GM12873 (cell line): ENCODE results near the gene SMIM12.

Source experiments
- TF ChIP-seq, protein P1 (sequence below): IDR thresholded peaks from 2 replicates; pipeline ENCODE4 v1.5.1; 2012; ENCODE audit warnings: low read depth, mild to moderate bottlenecking, moderate library complexity, low read length, control low read depth; ENCODE audit not compliant: insufficient read depth; ENCODE audit errors: missing control alignments

Gene SMIM12

GRCh38 chr1:34828611-34829010, 30.9 kb downstream of the SMIM12 start:
- TF ChIP-seq, protein P1, sequence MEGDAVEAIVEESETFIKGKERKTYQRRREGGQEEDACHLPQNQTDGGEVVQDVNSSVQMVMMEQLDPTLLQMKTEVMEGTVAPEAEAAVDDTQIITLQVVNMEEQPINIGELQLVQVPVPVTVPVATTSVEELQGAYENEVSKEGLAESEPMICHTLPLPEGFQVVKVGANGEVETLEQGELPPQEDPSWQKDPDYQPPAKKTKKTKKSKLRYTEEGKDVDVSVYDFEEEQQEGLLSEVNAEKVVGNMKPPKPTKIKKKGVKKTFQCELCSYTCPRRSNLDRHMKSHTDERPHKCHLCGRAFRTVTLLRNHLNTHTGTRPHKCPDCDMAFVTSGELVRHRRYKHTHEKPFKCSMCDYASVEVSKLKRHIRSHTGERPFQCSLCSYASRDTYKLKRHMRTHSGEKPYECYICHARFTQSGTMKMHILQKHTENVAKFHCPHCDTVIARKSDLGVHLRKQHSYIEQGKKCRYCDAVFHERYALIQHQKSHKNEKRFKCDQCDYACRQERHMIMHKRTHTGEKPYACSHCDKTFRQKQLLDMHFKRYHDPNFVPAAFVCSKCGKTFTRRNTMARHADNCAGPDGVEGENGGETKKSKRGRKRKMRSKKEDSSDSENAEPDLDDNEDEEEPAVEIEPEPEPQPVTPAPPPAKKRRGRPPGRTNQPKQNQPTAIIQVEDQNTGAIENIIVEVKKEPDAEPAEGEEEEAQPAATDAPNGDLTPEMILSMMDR, result no peak

DNA sequence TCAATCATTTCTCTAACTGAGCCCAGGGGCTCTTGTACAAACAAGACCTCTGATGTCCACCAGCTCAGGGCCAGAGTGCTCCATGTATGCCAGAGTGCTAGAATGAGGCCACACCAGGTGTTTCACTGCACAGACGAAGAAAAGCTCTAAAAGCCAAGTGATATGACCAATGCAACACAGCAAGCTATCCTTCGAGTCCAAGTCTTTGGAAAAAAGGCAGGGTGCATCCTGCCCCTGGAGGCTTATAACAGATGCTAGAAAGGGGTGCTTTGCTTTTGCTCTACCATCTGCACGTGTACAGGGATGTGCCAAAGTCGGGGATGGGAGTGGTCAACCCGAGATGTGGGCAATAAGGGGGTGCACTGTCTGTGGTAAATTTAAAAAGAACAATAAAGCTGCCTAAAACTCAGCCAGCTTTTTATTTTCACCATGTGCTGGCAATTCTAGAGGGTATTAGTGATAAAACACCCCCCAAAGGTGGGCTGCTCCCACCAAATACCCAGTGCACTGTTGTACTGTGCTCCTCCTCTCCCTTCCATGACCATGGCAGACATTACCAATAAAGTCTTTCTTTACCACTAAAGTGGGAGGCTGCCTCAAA, 32.1 kb downstream of the SMIM12 start:
- TF ChIP-seq, protein P1, result no peak

- TF ChIP-seq, protein P1, result no peak
Observed at GRCh38 chr1:34825455-34826091, 34.0 kb downstream of the SMIM12 start.

- TF ChIP-seq, protein P1, result no peak
Observed at GRCh38 chr1:34824817-34825454, 34.6 kb downstream of the SMIM12 start.

DNA sequence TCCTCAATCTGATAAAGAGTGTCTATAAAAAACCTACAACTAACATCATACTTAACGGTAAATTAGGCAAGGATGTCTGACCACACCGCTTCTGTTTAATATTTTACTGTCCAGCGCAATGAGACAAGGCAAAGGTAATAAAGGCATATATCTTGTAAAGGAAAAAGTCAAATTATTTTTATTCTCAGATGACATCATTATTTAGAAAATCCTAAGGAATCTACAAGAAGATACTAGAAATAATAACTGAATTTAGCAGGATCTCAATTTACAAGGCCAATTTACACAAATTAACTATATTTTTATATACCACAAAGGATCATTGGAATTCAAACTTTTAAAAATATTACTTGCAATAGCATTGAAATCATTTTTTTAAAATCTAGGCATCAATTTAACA, 37.3 kb downstream of the SMIM12 start:
- TF ChIP-seq, protein P1, result no peak

DNA sequence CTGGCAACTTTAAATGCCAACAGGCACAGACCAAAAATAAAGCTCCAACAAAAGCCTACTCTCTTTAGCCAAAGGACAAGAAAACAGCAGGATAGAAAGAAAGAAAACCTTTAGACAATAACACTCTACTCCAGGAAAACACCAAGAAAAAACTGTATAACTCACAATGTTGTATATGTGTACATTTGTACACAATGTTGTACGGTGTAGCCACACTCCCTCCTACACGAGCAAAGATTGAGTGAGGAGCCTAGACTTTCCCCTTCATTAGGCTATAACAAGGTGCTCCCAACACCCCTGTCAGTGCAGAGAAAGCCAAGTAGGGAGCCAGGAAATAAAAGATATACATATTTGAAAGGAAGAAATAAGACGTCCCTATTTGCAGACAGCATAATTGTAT, 42.8 kb downstream of the SMIM12 start:
- TF ChIP-seq, protein P1, result no peak

DNA sequence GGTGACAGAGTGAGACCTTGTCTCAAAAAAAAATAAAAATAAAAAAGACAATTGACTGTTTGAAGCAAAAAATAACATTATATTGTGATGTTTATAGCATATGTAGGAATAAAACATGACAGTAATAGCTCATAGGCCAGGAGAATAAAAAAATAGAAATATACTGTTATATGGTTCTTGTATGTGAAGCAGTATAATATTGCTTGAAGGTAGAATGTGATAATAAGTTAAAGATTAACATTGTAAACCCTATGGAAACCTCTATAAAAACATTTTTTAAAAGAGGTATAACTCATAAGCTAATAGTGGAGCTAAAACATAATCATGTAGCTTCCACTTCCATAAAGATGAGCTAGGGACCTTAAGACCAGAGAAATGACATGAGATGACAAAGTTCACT, 43.2 kb downstream of the SMIM12 start:
- TF ChIP-seq, protein P1, result no peak
